IPS-11a (cell line): ENCODE measurements around the gene GTPBP3.

Experiments
- H3K4me3 ChIP-seq: one replicate; pipeline ENCODE4 v1.5.1; 2013; ENCODE audit warnings: low read depth, low read length, control low read depth

GTPBP3 gene

GRCh38 chr19:17327654-17328516, 9.5 kb upstream of the GTPBP3 start:
- H3K4me3 ChIP-seq = peak overlapping the region; percentile 51

GRCh38 chr19:17328517-17329365, 8.6 kb upstream of the GTPBP3 start:
- peak overlapping the region; percentile 51 for H3K4me3 ChIP-seq

DNA sequence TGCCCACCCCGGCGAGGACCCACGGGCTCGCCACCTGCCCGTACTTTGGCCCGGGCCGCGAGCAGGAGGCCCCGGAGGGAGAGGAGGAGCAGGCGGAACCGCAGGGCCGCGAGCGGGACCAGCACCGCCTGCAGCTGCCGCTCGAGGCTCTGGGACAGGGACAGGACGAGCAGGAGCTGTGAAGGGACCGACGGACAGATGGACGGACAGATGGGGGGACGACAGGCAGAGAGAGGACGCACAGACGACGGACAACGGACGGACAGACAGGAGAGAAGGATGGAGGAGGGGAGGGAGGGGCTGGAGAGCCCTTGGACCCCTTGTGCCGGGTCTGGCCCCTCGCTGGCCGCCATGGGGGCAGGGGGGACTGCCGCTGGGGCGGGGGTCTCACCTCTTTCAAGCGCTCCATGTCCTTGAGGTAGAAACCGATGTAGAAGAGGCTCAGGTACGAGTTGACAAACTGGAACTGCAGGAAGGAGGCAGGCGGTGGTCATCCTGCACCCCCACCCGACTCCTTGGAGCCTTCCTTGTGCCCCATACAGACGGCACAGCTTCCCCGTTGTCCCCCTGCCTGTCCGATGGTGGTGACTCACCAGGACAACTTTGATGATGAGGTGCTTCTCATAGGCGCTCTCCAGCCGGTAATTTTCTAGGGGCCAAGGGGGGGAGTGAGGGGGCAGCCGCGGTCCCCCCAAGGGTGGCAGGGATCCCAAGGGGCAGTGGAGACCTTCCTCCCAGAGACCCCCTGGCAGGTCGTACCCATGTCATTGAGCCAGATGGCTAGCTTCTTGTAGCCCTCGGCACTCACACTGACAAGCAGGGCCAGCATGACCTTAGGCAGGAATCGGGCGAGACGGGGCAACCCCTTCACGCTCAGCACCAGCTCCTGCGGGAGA, 7.7 kb upstream of the GTPBP3 start:
- no peak overlapping the region for H3K4me3 ChIP-seq

GRCh38 chr19:17330262-17331044, 6.9 kb upstream of the GTPBP3 start:
- no peak overlapping the region for H3K4me3 ChIP-seq

GRCh38 chr19:17331045-17331558, 6.3 kb upstream of the GTPBP3 start:
- H3K4me3 ChIP-seq = no peak overlapping the region

DNA sequence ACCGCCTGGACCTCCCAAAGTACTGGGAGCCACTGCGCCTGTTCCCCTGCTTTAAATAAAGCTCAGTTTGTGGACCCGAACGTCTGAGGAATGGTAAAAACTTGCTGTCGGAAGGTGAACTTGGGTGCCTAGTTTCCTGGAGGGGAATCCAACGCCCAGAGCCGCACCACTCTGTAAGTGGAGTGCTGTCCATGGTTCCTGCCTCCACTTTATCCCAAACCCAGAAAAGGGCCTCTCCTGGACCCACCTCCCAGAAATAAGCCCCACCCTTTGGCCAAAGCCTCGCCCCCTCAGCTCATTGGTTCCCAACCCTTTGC, 5.0 kb upstream of the GTPBP3 start:
- H3K4me3 ChIP-seq = no peak overlapping the region

DNA sequence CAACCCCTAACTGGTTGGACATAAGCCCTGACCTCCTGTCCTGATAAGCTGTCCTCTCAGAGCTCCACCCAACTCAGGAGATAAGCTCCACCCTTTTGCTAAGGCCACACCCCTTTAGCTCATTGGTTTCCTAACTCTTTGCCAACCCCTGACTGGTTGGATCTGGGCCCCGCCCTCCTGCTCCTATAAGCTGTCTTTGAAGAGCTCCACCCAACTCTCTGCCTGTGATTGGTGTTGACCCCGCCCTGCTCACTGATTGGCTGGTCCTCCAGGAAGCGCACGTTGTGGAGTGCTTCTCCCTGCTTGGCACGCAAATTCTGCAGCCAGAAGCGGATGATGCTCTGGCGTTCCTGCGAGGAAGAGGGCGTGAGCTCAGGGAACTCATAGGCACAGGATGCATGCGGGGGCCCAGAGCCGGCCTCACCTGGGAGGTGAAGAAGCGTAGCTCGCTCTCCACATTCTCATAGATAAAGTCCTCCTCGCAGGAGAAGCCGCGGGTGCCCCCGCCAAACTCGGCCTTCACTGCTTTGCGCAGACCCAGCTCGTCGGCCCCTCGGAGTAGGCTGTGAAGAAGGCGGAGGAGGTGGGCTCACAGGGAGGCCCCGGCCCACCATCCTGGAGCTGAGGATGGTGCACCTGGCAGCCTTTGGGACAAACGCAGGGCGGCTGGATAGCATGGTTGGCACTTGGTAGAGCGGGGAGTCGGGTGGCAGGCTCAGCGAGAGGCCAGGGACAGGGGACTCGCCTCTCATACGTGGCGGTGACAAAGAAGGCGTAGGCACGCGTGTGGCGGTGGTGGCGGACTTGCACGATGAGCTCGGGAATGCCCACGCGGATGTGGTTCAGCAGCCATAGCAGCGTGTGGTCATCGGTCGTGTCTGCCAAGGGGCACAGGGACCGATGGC, 4.4 kb upstream of the GTPBP3 start:
- no peak overlapping the region for H3K4me3 ChIP-seq

DNA sequence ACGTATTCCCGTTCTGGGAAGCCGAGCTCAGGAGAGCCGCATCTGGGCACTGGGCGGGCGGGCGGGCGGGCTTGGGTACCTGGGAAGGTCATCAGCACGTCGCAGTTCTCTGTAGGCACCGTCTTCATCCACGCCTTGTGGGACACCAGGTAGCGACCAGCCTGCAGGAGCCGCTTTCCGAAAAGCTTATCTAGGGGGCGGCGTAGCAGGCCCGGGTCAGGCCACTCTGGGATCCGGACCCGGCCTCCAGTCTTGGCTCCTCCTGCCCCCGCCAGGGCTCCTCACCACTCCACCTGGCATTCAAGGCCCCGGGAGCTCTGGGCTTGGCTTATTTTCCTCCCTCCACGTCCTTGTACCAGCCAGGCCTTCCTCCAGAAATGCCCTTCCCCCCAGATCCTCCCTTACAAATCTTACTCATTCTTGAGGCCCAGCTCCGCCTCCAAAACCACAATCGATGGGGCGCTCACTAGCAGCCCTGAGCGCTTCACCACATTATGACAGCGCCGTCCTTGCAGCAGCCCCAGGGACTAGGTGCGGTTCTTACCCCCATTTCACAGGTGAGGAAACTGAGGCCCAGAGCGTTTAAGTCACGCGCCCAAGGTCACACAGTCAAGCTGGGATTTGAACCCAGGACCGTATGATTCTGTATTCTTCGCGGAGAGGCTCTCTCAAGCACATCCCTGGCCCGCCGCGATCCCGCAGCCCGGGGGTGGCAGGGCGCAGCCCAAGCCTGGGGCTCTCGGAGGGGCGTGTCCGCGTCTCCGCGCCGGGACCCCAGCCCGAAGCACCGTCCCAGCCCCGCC, 3.5 kb upstream of the GTPBP3 start:
- peak overlapping the region; percentile 69 for H3K4me3 ChIP-seq

- peak within 1 kb of the TSS; percentile 69 for H3K4me3 ChIP-seq
Observed at GRCh38 chr19:17334414-17335409, 2.6 kb upstream of the GTPBP3 start, which contains the start of gene ANO8. ANO8 (minus strand) TSS chr19:17334855; CDS start chr19:17334670, 185 bp downstream.

GRCh38 chr19:17335575-17335974, 1.8 kb upstream of the GTPBP3 start:
- no peak overlapping the region for H3K4me3 ChIP-seq

- H3K4me3 ChIP-seq = peak overlapping the region; percentile 96
Observed at GRCh38 chr19:17337675-17338432, 501 bp downstream of the GTPBP3 start.

GRCh38 chr19:17338433-17339078, 1.2 kb downstream of the GTPBP3 start:
- peak overlapping the region; percentile 96 for H3K4me3 ChIP-seq

GRCh38 chr19:17339088-17339741, 1.9 kb downstream of the GTPBP3 start:
- H3K4me3 ChIP-seq = no peak overlapping the region

DNA sequence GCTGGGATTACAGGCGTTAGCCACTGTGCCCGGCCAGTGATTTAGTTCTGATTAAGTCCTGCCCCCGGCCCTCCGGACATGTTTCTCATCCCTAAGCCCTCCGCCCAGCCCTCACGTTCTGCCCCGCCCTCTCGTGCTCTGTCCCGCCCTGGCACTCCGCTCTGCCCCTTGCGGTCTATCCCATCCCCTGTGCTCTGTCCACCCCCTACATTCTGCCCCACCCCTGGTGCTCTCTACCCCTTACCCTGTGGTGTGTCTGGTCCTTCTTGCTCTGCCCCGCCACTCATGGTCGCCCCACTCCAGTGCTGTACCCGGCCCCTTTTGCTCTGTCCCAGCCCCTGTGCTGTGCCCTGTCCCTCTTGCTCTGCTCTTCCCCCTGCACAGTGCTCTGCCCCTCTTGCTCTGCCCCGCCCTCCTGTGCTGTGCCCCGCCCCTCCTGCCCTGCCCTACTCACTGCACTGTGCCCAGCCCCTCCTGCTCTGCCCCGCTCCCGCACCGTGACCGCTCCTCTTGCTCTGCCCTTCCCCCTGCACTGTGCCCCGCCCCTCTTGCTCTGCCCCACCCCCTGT, 3.0 kb downstream of the GTPBP3 start:
- no peak overlapping the region for H3K4me3 ChIP-seq

DNA sequence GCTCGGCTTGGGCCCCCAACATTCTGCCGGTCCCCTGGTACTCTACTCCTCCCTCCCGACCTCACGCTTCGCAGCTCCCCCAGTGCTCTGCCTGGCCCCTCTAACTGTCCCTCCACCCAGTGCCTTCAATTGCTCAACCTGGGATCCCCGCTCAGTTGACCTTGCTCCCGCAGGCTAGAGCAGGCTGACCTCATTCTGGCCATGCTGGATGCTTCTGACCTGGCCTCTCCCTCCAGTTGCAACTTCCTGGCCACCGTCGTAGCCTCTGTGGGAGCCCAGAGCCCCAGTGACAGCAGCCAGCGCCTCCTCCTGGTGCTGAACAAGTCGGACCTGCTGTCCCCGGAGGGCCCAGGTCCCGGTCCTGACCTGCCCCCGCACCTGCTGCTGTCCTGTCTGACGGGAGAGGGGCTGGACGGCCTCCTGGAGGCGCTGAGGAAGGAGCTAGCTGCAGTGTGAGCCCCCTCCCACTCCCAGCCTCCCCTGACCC, 3.6 kb downstream of the GTPBP3 start:
- no peak overlapping the region for H3K4me3 ChIP-seq
